HCT116 (cell line): ENCODE results near the gene TOPBP1. TPM values are rescaled to one million over a fixed set of nuclear protein-coding genes. Genes with fewer than 3 reads are reported as not detected.
"Not testable (repeated sequence)": the region's sequence is repeated elsewhere in the genome, so short reads cannot be mapped to it uniquely, and the experiment has no call there.

ENCODE experiments used
- ATAC-seq: fragments of 200-7000 bp; cut with Tn5 transposase; 2 replicates; pipeline ENCODE4 v1.9.1; 2020; ENCODE audit warnings: mild to moderate bottlenecking, moderate library complexity
- BruUV-seq: library from RNA; stranded (reverse); fragments of 400-500 nt; replicated peaks from 2 replicates; lab custom pipeline; 2021; lab: Mats Ljungman, UMichigan
- CTCF ChIA-PET: fragments of 300-600 bp; sonication (Branson Sonifier 250); formaldehyde crosslinking; loops from one replicate; lab custom pipeline; 2021; ENCODE audit warnings: antibody characterized with exemption; lab: Charles Lee
- POLR2A ChIA-PET: fragments of 300-600, 350-600 bp; sonication (Branson Sonifier 250); formaldehyde crosslinking; loops from one replicate; lab custom pipeline; 2021; ENCODE audit warnings: antibody characterized with exemption; lab: Charles Lee
- RAD21 ChIA-PET, 2 experiments: fragments of 300-600 bp; sonication (Branson Sonifier 250); formaldehyde crosslinking; loops; one replicate each; lab custom pipeline; 2023; ENCODE audit warnings: low total read pairs in 2 of 2; ENCODE audit not compliant: uncharacterized antibody in 2 of 2, unreplicated experiment in 2 of 2, low non-redundant PET in 1 of 2; lab: Charles Lee
- DNase-seq: peaks from one replicate; pipeline ENCODE4 v3.0.0-alpha.2; 2010; ENCODE audit warnings: low read depth, low spot score
- H2AFZ ChIP-seq: fragments of 200-600 bp; shearing (Covaris generic), sonication (generic); 2 replicates; pipeline ENCODE4 v1.6.1; 2017; ENCODE audit warnings: low read depth, mixed run types, mixed read lengths, antibody characterized with exemption, low read length; ENCODE audit not compliant: poor library complexity, severe bottlenecking
- H3K27ac ChIP-seq: 2 replicates; pipeline ENCODE4 v1.5.1; 2012; ENCODE audit warnings: low read depth, low read length
- H3K27me3 ChIP-seq: fragments of 200-600 bp; sonication (generic); 2 replicates; pipeline ENCODE4 v1.6.1; 2016; ENCODE audit warnings: mixed run types, low read length, mixed read lengths; ENCODE audit not compliant: insufficient read depth
- H3K36me3 ChIP-seq, 2 experiments: fragments of 200-500 bp in 1 of 2; fragments of 200-600 bp in 1 of 2; sonication (Bioruptor generic) in 1 of 2; sonication (generic) in 1 of 2; 2 replicates each; pipeline versions ENCODE4 v1.5.1 to v1.6.1; 2014 to 2016; ENCODE audit warnings: low read length in 2 of 2, inconsistent platforms in 1 of 2, mixed read lengths in 1 of 2, mixed run types in 1 of 2; ENCODE audit not compliant: insufficient read depth in 2 of 2, control insufficient read depth in 1 of 2
- H3K4me1 ChIP-seq, 2 experiments: fragments of 200-600 bp in 1 of 2; sonication (generic) in 1 of 2; 2 replicates each; pipeline versions ENCODE4 v1.5.1 to v1.6.1; 2012 to 2017; ENCODE audit warnings: low read length in 2 of 2, inconsistent platforms in 1 of 2, mild to moderate bottlenecking in 1 of 2, mixed read lengths in 1 of 2, mixed run types in 1 of 2, moderate library complexity in 1 of 2; ENCODE audit not compliant: insufficient read depth in 2 of 2, control insufficient read depth in 1 of 2
- H3K4me2 ChIP-seq: fragments of 200-600 bp; sonication (generic); 2 replicates; pipeline ENCODE4 v1.6.1; 2017; ENCODE audit warnings: mixed run types, low read length, mixed read lengths
- H3K4me3 ChIP-seq, 2 experiments: fragments of 200-600 bp in 1 of 2; sonication (generic) in 1 of 2; replicated peaks in 1 of 2; 2 replicates each; pipeline ENCODE4 v1.5.1; 2011 to 2016; ENCODE audit warnings: low read length in 2 of 2, control low read depth in 1 of 2, low read depth in 1 of 2, mild to moderate bottlenecking in 1 of 2, mixed read lengths in 1 of 2, mixed run types in 1 of 2
- H3K79me2 ChIP-seq: fragments of 200-600 bp; sonication (generic); 2 replicates; pipeline ENCODE4 v1.6.1; 2017; ENCODE audit warnings: mild to moderate bottlenecking, mixed run types, low read length, moderate library complexity, mixed read lengths; ENCODE audit not compliant: insufficient read depth
- H3K9ac ChIP-seq: fragments of 200-600 bp; sonication (generic); 2 replicates; pipeline ENCODE4 v1.6.1; 2016; ENCODE audit warnings: low read length, mixed read lengths
- H3K9me2 ChIP-seq: fragments of 200-600 bp; sonication (generic), shearing (Covaris generic); 2 replicates; pipeline ENCODE4 v1.6.1; 2017; ENCODE audit warnings: mixed run types, mild to moderate bottlenecking, moderate library complexity; ENCODE audit not compliant: insufficient read depth
- H3K9me3 ChIP-seq, 2 experiments: fragments of 200-500 bp in 1 of 2; fragments of 200-600 bp in 1 of 2; sonication (Bioruptor generic) in 1 of 2; sonication (generic) in 1 of 2; 2 replicates each; pipeline ENCODE4 v1.6.1; 2014 to 2017; ENCODE audit warnings: low read length in 2 of 2, mixed read lengths in 2 of 2, inconsistent platforms in 1 of 2, low read depth in 1 of 2, mild to moderate bottlenecking in 1 of 2, mixed run types in 1 of 2, moderate library complexity in 1 of 2; ENCODE audit not compliant: control insufficient read depth in 1 of 2, insufficient read depth in 1 of 2
- H4K20me1 ChIP-seq: fragments of 200-600 bp; sonication (generic), shearing (Covaris generic); 2 replicates; pipeline ENCODE4 v1.6.1; 2017; ENCODE audit warnings: mixed run types, mild to moderate bottlenecking, moderate library complexity; ENCODE audit not compliant: insufficient read depth
- REST ChIP-seq: IDR thresholded peaks from 2 replicates; pipeline ENCODE4 v1.6.1; 2012; ENCODE audit warnings: low read depth
- intact Hi-C: fragments of 100-400 bp; cut with micrococcal nuclease; formaldehyde crosslinking; loops from 2 replicates; pipeline ENCODE4 v1.10.0; 2022
- total RNA-seq: library from RNA; stranded (reverse); gene quantifications from one replicate; pipeline ENCODE4 v1.2.1, GENCODE V29; 2021; ENCODE audit not compliant: unreplicated experiment

Gene TOPBP1
- total RNA-seq, 1 experiment from 2014 or later, result 42.2 TPM

GRCh38 chr3:133691273-133692107, 29.7 kb upstream of the TOPBP1 start (continued):
- TF ChIP-seq REST, result no peak

GRCh38 chr3:133677993-133678392, 16.3 kb upstream of the TOPBP1 start:
- ATAC-seq, H3K4me3 ChIP-seq, H3K9me2 ChIP-seq, CTCF ChIA-PET, H3K9me3 ChIP-seq, H2AFZ ChIP-seq, H3K27ac ChIP-seq, H3K79me2 ChIP-seq, DNase-seq, POLR2A ChIA-PET, H3K27me3 ChIP-seq, RAD21 ChIA-PET, H3K36me3 ChIP-seq, H3K9ac ChIP-seq, H3K4me1 ChIP-seq, H4K20me1 ChIP-seq, intact Hi-C loops, BruUV-seq, H3K4me2 ChIP-seq: not testable (repeated sequence)
